ENCODE measurements around the gene FDXR. TPM values are rescaled to one million over a fixed set of nuclear protein-coding genes. Genes with fewer than 3 reads are reported as not detected.
A peak's percentile ranks its signal among the peaks of the same experiment; 100 is the strongest.

Gene FDXR
- total and polyA plus RNA-seq, 2 of the 8 experiments (the other 6 are each of a cell fraction or from before 2014, with no cell fraction given) = 24.2 to 31.4 TPM

DNA sequence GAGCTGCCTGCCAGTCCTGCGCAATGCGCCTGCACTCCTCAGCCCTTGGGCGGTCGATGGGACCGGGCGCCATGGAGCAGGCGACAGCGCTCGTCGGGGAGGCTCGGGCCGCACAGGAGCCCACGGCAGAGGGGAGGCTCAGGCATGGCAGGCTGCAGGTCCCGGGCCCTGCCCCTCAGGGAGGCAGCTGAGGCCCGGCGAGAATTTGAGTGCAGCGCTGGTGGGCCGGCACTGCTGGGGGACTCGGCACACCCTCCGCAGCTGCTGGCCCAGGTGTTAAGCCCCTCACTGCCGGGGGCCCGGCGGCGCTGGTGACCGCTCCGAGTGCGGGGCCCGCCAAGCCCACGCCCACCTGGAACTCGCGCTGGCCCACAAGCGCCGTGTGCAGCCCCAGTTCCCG is 34.2 kb upstream of the FDXR start:
- no peak overlapping the region for H3K4me3 ChIP-seq (ENCODE audit: extremely low read depth in 1 of 4, insufficient read depth in 2 of 4, low read depth in 3 of 4, low read length in 4 of 4)

More for the DNA sequence above, 34.2 kb upstream of the FDXR start:
- peaks cover 0 to 7% of the 10 kb centered on the region in 2 experiments; a peak in 1 of 4 replicates for H3K9me3 ChIP-seq (ENCODE audit: insufficient read depth in 2 of 2, low read depth in 1 of 2, low read length in 1 of 2)
- H3K23ac ChIP-seq (ENCODE audit: insufficient read length) = no peak overlapping the region
- ChIA-PET POLR2A (ENCODE audit: partially characterized antibody) (interaction anchor here (0.9 to 2.0 kb wide), 6 partner anchors 9 to 106 kb away, joined by 3 to 7 read pairs (median 4); partner anchors contain the start of genes FADS6, MRPL58 and OTOP2), CTCF (ENCODE audit: partially characterized antibody) (interaction anchor here (0.7 to 49.9 kb wide), 5 partner anchors 16 to 252 kb away, joined by 3 to 1072 read pairs (median 10); partner anchors contain the start of genes OTOP2 and USH1G)
- H3K4ac ChIP-seq (replicated peaks; ENCODE audit: insufficient read length, low read depth, low read length) = no peak overlapping the region
- H2BK12ac ChIP-seq (ENCODE audit: low read depth, low read length) = no peak overlapping the region
- H3K56ac ChIP-seq (replicated peaks; ENCODE audit: insufficient read length, low read depth, low read length) = no peak overlapping the region
- DNase-seq (ENCODE audit: low read depth in 1 of 2, low spot score in 2 of 2) (no peak), FAIRE-seq (no peak)
- H3K4me2 ChIP-seq (ENCODE audit: insufficient read depth in 1 of 2, low read depth in 2 of 2, low read length in 2 of 2) = no peak overlapping the region
- H2AFZ ChIP-seq (ENCODE audit: low read length) = no peak overlapping the region
- no peaks in the 10 kb centered on the region for H3K79me1 ChIP-seq (ENCODE audit: low read depth, low read length)
- H4K20me1 ChIP-seq (replicated peaks in 1 of 2; ENCODE audit: control insufficient read depth in 1 of 2, insufficient read depth in 2 of 2, low read length in 2 of 2) = no peaks in the 10 kb centered on the region
- no peak overlapping the region for H3K14ac ChIP-seq (ENCODE audit: insufficient read length)
- H3K79me2 ChIP-seq (ENCODE audit: control insufficient read depth in 1 of 2, insufficient read depth in 2 of 2, low read length in 2 of 2) = no peaks in the 10 kb centered on the region
- no peak overlapping the region for H4K5ac ChIP-seq (ENCODE audit: insufficient read length, low read depth, low read length)
- H3K4me1 ChIP-seq (replicated peaks in 1 of 4; ENCODE audit: control insufficient read depth in 3 of 4, insufficient read depth in 4 of 4, low read length in 3 of 4) = peaks cover 5 to 18% (median 14%) of the 10 kb centered on the region in 4 experiments
- H3K9ac ChIP-seq (replicated peaks in 1 of 4; ENCODE audit: extremely low read depth in 1 of 4, low read depth in 3 of 4, low read length in 3 of 4) = no peak overlapping the region
- H2BK20ac ChIP-seq (ENCODE audit: low read length) = no peak overlapping the region
- TF ChIP-seq, protein P1, sequence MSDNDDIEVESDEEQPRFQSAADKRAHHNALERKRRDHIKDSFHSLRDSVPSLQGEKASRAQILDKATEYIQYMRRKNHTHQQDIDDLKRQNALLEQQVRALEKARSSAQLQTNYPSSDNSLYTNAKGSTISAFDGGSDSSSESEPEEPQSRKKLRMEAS (IDR thresholded peaks at IDR 0.05) = 0 out of 2 replicates have a peak, but pooled peaks have one; percentile 12
- TF ChIP-seq BRCA1 (IDR thresholded peaks at IDR 0.05; ENCODE audit: low read depth, low read length) = no peak
- no peak for TF ChIP-seq CHD1 (IDR thresholded peaks at IDR 0.05; ENCODE audit: low read depth, low read length)
- TF ChIP-seq RXRA (IDR thresholded peaks at IDR 0.05; ENCODE audit: insufficient read depth, low read depth, low read length) = no peak
- TF ChIP-seq, protein P2, sequence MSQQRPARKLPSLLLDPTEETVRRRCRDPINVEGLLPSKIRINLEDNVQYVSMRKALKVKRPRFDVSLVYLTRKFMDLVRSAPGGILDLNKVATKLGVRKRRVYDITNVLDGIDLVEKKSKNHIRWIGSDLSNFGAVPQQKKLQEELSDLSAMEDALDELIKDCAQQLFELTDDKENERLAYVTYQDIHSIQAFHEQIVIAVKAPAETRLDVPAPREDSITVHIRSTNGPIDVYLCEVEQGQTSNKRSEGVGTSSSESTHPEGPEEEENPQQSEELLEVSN (IDR thresholded peaks at IDR 0.05) = peak; percentile 37; the same call in 1 of the 2 replicates
- no peak overlapping the region for H4K8ac ChIP-seq (ENCODE audit: extremely low read depth, insufficient read depth, low read length)
- H2AK5ac ChIP-seq (ENCODE audit: low read depth, low read length) = no peak overlapping the region
- WGBS, 2 experiments (ENCODE audit: extremely low coverage in 1 of 2, insufficient coverage in 1 of 2, insufficient read length in 1 of 2, insufficient replicate concordance in 2 of 2, low coverage in 1 of 2, low lambda C conversion rate in 2 of 2, missing lambda C conversion rate in 1 of 2) = 93% methylated on average over 26 of the region's 34 CpGs; no CpG with 5 or more reads in 1 of the 2 experiments
- no peaks in the 10 kb centered on the region for H3K36me3 ChIP-seq (ENCODE audit: control insufficient read depth in 2 of 4, insufficient read depth in 4 of 4, low read length in 3 of 4)
- H2BK120ac ChIP-seq (replicated peaks; ENCODE audit: low read depth, low read length) = no peak overlapping the region
- no peak overlapping the region for H4K91ac ChIP-seq (replicated peaks; ENCODE audit: insufficient read length, low read length)
- H2BK5ac ChIP-seq (ENCODE audit: low read depth, low read length) = no peak overlapping the region
- H2BK15ac ChIP-seq (ENCODE audit: low read length) = no peak overlapping the region
- no peaks in the 10 kb centered on the region for H3K23me2 ChIP-seq (ENCODE audit: low read depth, low read length)
- H3K27ac ChIP-seq (ENCODE audit: low read depth, low read length) = no peak overlapping the region
- H3K27me3 ChIP-seq (replicated peaks in 1 of 4; ENCODE audit: control insufficient read depth in 3 of 4, extremely low read depth in 1 of 4, insufficient read depth in 3 of 4, low read length in 3 of 4) = peaks cover 0 to 2% (median under 1%) of the 10 kb centered on the region in 4 experiments; a peak in 3 of 7 replicates
- no peak overlapping the region for H3K18ac ChIP-seq (ENCODE audit: extremely low read depth, low read length)

Data from H1 (cell line).